TTC549 (cell line): Measurements from ENCODE around the gene DCLK3.
A peak's percentile ranks its signal among the peaks of the same experiment; 100 is the strongest.

Source experiments
- FAIRE-seq: peaks from 2 replicates; lab custom pipeline; 2012; peaks lifted over from hg19 to GRCh38; lab: Jason Lieb, UNC

DCLK3 gene

DNA sequence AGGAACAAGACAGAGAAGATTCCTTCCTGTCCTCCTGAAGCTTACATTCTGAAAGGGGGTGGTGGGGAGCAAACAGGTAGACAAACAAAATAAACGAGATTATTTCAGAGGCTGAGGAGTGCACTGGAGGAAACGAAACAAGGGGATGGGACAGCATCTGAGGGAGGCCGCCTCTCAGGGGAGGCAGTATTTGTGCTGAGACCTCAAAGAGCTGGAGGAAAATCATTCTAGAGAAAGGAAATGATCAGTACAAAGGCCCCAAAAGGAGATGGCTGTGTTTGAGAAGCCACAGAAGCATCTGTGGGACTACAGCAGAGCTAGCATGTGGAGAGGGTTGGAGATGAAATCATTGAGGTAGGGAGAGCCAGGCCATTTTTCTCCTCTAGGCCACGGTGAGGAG lies 55.1 kb downstream of the DCLK3 start:
- FAIRE-seq, result no peak

DNA sequence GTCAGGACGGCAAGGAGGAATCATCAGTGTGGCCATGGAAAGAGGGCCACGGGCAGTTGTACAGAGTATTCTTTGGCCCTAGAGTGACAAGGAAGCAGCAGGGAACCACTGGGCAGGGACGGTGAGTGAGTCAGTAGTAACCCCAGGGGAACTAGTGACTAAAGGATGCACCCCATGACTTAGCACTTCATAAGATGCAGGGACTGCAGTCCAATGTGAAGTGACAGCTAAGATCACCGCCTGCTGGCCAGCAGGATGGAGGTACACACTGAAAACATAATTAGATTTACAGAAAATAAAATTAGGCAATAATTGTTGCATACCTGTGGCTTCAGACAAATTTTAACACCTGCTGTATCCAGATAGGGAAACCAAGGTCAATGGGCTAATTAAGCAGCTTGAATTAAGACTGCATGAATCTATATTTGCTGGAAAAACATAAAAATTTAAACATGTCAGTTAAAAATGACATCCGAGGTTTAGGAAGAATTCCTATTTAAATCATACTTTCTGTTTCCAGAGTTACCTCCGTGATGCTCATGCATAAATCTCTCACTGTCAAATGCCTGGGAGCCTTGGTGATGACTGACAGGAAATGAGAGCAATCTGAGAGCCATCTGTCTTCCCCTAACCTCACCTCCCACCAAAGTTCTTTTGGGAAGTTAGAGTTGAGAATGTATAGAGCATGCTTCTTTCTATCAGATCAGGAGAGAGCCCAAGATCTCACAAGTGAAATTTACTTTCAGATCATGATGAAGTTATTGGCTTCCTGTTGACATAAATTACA lies 56.5 kb downstream of the DCLK3 start:
- FAIRE-seq, result no peak

DNA sequence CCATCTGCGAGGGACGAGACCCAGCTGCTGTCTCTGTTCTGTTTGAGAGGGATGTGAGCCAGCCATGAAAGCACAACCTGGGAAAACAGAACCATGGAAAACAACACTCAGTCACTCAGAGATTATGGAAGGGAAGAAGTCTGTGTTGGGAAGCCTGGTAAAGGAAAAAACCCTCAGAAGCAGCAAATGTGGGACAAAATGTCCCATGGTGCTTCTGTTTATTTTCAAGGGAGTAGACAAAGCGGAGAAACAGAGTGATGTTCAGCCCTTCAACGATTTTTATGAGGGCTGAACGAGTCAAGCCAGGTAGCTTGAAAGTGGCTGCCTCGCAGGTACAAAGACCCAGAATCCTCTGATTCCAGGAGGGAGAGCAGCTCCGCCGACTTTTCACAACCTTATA lies 59.3 kb downstream of the DCLK3 start:
- FAIRE-seq, result no peak

DNA sequence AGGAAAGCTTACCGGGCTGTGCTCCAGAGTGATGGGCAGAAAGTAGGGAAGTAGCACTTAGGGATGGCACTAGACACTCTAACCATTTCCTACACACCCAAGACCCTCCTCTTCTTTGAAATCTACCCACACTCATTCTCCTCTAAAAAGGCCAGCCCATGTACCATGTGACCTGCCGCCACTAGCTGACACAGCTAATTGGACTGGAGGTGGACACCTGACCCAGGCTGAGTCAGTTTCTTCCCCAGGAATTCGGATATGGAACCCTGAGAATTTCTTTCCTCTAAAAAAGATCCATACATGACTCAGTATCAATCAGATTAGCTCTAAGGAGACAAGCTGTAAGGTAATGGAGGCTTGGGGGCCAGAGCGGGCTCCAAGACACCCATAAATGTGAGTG lies 60.1 kb downstream of the DCLK3 start:
- no peak for FAIRE-seq

DNA sequence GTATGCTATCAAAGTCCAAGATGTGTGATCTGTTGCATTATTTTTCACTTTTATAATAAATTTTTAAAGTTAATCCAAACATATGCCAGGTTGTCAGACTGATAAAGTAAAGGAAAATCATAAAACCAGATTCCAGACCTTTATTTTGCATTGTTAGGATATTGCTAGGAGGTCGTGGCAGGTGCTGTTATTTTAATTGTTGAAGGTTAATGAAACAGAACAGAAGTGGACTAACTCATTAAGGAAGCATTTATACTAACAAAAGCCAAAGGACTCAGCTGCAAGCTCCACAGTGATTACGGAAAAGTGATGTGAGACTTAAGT lies 63.1 kb downstream of the DCLK3 start:
- no peak for FAIRE-seq

DNA sequence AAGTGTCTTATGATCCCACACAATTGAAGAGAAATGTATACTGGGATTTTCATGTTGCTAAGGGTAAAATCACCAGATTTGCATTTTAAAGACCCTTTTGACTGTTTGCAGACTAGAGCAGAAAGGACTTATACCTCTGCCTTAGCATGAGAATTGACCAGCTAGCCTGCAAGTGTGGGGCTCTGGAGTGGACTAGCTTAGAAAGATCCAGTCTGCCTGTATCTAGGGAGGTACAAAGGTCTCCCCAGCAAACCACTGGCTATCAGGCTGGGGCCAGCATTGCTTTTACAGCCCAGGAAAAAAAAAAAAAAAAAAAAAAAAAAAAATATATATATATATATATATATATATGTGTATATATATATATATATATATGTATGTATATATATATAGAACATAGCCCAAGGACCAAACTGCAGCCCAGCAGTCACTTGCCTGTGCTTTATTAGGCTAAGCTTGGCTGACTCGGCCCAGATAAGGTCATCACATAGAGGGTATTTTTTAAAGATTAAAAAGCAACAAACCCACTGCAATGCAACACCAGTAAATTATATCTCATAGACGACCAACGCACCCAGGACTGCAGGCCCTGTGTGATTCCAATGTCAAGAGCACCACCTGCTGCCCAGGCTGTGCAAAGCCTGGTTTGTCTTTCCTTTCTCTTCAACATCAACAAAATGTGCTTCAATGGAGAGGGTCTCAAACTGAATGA lies 63.7 kb downstream of the DCLK3 start:
- peak; percentile 5 for FAIRE-seq

DNA sequence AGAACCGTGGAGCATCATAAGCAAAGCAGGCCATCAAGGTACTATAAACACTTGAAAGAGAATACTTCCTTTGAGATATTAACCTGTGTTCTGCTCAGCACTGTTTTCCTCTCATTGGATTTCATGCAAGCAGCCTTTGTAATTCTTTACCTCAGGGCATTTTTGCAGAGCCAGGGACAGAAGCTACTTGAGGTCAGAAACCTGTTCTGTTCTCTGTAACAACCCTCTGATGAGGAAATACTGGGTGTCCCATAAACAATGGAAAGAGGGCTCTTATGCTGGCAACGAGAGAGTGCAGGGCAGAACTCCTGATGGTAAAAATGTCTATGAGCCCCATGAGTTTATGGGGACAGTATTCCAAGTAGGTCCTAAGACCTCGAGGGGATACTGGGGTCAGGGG lies 66.0 kb downstream of the DCLK3 start:
- FAIRE-seq, result no peak

DNA sequence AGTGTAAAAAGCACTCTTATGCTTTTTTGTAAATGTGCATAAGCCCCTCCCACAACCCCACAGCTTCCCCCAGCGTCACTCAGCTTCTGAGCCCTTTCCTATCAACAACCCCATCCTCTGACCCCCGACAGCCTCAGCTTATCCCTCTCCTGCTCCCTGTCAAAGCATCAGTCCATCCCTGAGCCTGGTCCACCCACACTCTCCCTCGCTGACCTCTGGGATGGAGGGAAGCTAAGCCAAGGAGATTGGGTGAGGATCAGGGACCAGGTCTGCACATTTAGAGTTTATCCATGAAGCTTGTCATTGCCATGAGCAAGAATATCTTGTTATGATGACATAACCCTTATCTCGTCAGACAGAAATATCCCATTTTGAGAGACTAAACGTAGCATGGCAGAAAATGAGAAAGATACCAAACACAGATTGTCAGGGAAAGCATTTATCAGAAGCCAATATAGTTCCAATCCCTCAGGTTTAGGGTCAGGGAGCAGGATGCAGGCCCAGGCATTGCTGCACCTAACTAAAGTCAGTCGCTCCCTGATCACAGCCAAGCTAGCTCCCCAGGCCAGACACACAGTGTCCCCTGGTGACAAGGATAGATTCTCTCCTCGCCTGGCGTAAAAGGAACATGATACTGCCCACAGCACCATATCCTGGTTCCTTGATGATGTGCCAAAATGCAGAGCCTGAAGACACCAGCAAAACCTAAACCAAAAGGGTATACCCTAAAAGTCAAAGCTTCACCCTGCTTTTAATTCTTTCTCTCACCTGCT lies 66.9 kb downstream of the DCLK3 start:
- no peak for FAIRE-seq

DNA sequence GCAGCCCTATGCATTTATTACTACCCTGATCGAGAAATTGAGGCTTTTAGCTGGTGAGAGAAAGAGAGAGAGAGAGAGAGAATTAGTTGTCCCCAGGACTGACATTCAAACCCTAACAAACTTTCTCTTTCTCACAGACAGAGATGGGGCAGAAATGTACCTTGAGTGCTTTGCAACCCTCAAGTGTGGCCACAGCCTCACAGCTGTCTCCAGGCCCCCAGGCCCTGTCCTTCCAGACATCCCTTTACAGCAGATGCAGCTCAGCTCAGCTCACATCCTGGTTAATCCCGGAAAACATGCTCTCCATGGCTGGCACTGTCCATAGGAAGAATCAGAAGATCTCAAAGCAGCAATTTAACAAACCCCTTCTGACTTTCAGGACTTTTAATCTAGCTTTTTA lies 67.6 kb downstream of the DCLK3 start:
- no peak for FAIRE-seq

DNA sequence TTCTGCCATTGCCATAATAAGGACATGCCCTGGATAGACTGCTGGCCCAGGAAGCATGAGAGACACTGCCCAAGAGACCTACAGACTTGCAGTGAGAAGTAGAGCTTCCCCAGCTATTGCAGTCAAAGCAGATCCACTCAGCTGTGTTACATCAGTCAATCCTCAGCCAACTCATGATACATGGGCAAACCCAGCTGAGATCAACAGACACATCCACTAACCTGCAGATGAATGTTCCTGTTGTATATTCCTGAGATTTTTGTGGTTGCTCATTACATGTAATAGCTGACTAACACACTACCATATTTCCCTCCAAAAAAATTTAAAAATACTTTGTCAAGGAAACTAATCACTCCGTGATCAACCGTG lies 68.6 kb downstream of the DCLK3 start:
- no peak for FAIRE-seq

DNA sequence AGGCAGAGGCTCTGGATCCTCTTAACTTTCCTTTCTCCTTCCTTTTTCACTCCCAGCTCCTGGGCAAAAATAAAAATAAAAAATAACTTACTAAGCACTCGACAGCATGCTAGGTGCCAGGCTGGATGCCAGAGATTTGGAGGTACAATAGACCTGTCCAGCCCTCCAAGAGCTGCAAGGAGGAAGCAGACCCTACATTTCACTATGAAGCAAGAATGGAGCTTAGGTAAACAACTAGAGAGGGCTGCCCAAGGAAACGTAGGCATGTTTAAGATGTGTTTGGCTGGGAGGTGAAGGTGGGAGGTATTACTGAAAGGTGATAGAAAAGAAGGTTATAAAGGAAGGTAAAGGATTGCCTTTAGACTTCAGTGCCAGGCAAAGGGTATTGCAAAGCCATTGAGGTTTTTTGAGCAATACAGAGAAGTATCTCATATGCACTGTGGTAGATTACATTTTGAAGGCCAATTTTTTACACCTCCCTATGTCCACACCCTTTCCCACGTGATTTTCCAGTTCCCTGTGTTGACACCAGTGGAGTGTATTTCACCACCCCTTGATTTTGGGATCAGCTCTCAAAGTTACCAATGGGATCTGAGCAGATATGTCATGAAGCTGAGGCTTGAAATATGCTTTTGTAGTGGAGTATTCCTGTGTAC lies 69.1 kb downstream of the DCLK3 start:
- no peak for FAIRE-seq

DNA sequence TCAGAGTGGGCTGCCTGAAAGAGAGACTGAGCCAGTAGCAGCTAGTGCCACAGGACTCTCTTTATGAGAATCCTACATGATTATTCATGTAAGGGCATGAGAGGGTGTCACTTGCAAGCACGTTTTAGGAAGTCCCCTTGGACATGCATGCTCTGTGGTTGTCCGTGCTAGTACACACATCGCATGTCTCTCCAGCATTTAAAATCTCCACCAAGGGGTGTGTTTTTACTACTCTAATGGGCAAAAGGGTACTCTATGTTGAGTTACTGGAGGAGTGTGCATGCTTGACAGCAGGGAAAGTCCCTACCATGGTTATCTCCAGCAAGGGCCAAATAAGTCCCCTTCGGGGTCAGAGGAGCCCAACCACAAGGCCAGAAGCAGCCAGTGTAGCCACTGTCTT lies 70.7 kb downstream of the DCLK3 start:
- no peak for FAIRE-seq

DNA sequence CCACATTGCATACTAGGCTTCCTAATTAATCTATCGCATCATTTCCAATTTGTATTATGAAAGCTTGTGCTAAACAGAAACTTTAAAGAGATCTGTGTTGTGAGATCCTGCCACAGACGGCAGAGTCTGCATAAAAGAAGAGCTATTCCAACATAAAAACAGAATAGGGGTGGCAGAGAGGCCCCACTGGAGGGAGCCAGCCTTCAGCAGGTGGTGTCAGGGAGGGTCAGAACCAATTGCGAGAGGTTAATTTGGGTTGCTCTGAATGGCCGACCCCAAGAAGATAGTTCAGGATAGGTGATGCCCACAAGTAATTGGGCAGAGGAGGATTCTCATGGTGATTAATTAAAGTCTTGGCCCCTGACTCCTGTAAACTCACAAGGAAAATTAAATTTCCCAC lies 74.8 kb downstream of the DCLK3 start:
- no peak for FAIRE-seq

DNA sequence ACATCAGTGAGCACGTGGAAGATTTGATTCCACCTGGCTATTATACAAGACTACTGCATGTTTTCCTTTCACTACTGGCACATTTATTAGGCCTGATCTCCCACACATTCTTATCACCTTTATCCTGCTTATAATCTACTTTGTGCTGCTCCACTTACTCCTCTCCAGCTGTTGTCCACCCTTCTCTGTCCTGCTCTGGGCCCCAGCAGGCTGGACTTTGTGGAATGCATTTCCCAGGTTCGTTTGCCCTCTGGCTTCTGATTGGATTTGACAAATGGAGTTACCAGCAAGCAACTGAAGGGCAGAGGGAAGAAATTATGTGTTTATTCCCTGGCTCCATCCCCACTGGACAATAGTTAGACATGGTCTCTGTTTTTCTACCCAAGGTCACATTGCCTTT lies 75.5 kb downstream of the DCLK3 start:
- FAIRE-seq, result no peak

DNA sequence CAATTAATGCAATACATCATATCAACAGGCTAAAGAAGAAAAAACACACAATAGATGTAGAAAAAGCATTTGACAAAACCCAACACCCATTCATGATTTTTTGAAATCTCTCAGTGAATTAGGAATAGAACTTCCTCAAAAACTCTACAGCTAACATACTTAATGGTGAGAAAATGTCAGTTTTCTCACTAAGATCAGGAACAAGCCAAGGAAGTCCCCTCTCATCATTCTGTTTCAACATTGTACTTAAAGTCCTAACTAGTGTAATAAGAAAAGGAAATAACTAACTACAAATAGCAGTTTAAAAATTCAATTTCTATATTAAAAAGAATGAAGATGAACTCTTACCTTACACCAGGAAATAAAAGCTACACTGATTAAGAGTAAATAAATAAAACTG lies 77.8 kb downstream of the DCLK3 start:
- no peak for FAIRE-seq

DNA sequence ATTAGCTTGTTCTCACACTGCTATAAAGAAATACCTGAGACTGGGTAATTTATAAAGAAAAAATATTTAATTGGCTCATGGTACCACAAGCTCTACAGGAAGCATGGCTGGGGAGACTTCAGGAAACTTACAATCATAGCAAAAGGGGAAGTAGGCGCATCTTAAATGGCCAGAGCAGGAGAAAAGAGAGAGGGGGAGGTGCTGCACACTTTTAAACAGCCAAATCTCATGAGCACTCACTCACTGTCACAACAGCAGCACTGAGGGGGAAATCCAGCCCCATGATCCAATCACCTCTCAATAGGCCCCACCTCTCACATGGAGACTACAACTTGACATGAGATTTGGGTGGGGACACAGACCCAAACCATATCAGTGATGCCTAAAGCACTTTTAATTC lies 82.5 kb downstream of the DCLK3 start:
- no peak for FAIRE-seq

DNA sequence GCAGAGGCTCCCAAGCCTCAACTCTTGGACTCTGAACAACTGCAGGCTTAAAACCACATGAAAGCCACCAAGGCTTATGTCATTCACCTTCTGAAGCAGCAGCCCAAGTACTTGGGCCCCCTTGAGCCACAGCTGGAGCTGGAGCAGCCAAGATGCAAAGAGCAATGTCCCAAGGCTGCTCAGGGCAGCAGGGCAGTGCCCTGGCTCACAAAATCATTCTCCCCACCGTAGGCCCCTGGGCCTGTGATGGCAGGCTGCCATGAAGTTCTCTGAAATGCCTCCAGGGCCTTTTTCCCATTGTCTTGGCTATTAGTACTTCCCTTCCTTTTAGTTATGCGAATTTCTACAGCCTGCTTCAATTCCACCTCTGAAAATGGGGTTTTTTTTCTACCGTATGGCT lies 83.4 kb downstream of the DCLK3 start:
- FAIRE-seq, result no peak

DNA sequence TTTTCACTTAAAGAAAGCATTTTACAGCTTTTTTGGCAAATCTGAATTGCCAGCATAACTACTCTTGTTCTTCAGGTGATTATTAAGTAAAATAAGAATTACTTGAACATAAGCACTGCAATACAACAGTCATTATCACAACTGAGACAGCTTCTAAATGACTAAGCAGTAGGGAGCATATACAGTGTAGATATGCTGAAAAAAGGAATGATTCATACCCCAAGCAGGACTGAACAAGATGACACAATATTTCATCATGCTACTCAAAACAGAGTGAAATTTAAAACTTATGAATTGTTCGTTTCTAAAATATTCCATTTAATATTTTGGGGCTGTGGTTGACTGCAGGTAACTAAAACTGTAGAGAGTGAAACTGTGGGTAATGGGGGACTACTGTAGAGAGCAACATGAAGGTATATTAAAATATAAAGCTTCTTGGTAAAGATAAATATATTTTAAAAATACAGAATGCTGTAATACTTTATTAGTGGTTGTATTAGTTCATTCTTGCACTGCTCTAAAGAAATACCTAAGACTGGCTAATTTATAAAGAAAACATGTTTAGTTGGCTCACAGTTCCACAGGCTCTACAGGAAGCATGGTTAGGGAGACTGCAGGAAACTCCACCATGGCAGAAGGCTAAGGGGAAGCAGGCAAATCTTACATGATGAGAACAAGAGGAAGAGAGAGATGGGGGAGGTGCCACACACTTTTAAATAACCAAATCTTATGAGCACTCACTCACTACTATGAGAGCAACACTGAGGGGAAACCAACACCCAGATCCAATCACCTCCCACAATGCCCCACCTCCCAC lies 84.8 kb downstream of the DCLK3 start:
- FAIRE-seq, result no peak

DNA sequence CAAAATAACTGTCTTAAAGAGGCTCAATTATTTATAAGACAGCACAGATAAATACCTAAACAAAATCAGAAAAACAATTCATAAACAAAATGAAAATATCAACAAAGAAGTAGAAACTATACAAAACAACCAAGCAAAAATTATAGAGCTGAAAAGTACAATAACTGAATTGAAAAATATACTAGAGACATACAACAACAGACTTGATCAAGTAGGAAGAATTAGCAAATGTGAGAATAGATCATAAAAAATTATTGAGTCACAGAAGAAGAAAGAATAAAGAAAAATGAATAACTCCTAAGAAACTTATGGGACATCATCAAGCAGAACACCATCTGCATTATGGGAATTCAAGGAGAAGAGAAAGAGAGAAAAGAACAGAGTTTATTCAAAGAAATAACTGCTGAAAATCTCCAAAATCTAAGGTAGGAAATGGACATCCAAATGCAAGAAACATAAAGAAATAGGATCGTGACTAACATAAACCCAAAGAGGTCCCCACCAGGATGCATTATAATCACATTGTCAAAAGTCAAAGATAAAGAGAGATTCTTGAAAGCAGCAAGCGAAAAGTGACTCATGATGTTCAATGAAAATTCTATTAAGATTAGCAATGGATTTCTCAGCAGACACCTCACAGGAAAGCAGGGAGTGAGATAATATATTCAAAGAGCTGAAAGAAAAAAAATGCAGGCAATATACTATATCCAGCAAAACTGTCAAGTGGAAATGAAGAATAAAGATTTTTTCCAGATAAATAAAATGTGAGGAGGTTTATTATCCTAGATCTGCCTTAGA lies 85.9 kb downstream of the DCLK3 start:
- no peak for FAIRE-seq

DNA sequence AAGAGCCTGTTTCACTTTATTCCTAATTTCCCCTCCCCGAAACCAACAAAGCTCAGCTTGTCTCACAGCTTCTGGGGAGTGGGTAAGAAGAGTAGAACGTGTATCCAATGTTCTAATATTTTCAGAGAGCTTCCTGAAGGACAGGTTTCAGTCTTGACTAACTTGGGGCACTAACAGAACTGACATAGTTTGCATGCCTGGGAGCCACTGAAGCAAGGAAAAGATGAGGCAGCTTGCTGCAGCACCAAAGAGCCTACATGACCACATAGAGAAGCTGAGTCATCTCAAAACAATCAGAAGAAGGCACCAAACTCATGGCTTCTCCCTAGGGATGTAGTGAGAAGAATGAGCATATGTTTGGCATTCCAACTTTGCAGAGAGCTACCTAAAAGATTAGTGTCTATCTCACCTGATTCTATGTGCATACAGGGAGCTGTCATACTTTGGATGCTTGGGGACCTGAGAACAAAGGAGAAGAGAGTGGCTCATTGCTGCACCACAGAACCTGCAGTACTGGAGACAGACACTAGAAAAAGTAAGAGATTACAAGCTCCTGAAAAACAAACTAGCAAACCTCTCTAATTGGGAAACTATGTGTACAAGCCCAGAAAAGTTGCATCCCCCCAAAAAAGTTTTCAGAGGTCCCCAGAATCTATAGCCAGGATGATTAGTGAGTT lies 86.9 kb downstream of the DCLK3 start:
- FAIRE-seq, result no peak

DNA sequence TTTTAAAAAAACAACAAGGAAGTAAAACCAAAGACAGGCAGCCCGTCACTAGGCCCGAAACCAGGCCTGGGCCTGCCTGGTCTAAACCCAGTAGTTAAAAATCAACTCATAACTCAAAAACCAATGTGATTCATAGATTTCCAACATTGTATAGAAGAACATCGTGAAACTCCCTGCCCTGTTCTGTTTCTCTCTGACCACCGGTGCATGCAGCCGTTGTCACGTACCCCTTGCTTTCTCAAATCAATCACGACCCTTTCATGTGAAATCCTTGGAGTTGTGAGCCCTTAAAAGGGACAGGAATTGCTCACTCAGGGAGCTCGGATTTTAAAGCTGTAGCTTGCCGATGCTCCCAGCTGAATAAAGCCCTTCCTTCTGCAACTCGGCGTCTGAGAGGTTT lies 89.5 kb downstream of the DCLK3 start:
- FAIRE-seq, result no peak
